ENCODE results near the gene SFTPB.

GRCh38 chr2:85675866-85676548 lies 8.0 kb upstream of the SFTPB start:
- no peak for TF ChIP-seq CTCF (IDR thresholded peaks at IDR 0.05)
- no peak for TF ChIP-seq EZH2phosphoT487 (IDR thresholded peaks at IDR 0.05)
- TF ChIP-seq EZH2 (IDR thresholded peaks at IDR 0.05), result no peak
